Kidney tubule cell (primary cell): ENCODE measurements around the gene B3GLCT.

Source experiments
- DNase-seq: peaks from one replicate; pipeline ENCODE4 v3.0.0-alpha.2; 2018; ENCODE audit warnings: low spot score

B3GLCT gene

GRCh38 chr13:31224174-31224669 is 24.4 kb downstream of the B3GLCT start:
- DNase-seq: no peak

- no peak for DNase-seq
Measured at GRCh38 chr13:31224963-31225559, 25.3 kb downstream of the B3GLCT start.

GRCh38 chr13:31225998-31226675 is 26.4 kb downstream of the B3GLCT start:
- DNase-seq: no peak

- DNase-seq: peak; percentile 21
Measured at GRCh38 chr13:31227063-31227462, 27.3 kb downstream of the B3GLCT start.

- DNase-seq: no peak
Measured at GRCh38 chr13:31227870-31228269, 28.1 kb downstream of the B3GLCT start.

GRCh38 chr13:31234729-31235128 is 35.0 kb downstream of the B3GLCT start:
- no peak for DNase-seq

- DNase-seq: peak; percentile 56
Measured at GRCh38 chr13:31236211-31236786, 36.5 kb downstream of the B3GLCT start.

- DNase-seq: no peak
Measured at GRCh38 chr13:31240921-31241320, 41.1 kb downstream of the B3GLCT start.

GRCh38 chr13:31242367-31242766 is 42.6 kb downstream of the B3GLCT start:
- no peak for DNase-seq

- no peak for DNase-seq
Measured at GRCh38 chr13:31242916-31243315, 43.1 kb downstream of the B3GLCT start.

- DNase-seq: no peak
Measured at GRCh38 chr13:31245598-31246373, 46.0 kb downstream of the B3GLCT start.

- no peak for DNase-seq
Measured at GRCh38 chr13:31246918-31247317, 47.1 kb downstream of the B3GLCT start.

GRCh38 chr13:31248361-31248760 is 48.6 kb downstream of the B3GLCT start:
- no peak for DNase-seq

GRCh38 chr13:31248965-31249539 is 49.3 kb downstream of the B3GLCT start:
- no peak for DNase-seq

- DNase-seq: no peak
Measured at GRCh38 chr13:31250435-31250834, 50.7 kb downstream of the B3GLCT start.

GRCh38 chr13:31261241-31261640 is 61.5 kb downstream of the B3GLCT start:
- peak; percentile 64 for DNase-seq

- peak; percentile 57 for DNase-seq
Measured at GRCh38 chr13:31263346-31263745, 63.6 kb downstream of the B3GLCT start.

- peak; percentile 92 for DNase-seq
Measured at GRCh38 chr13:31264151-31264550, 64.4 kb downstream of the B3GLCT start.

GRCh38 chr13:31267126-31267784 is 67.5 kb downstream of the B3GLCT start:
- peak; percentile 15 for DNase-seq

GRCh38 chr13:31274390-31274789 is 74.6 kb downstream of the B3GLCT start:
- no peak for DNase-seq

- DNase-seq: no peak
Measured at GRCh38 chr13:31276421-31276820, 76.6 kb downstream of the B3GLCT start.

GRCh38 chr13:31278869-31279268 is 79.1 kb downstream of the B3GLCT start:
- no peak for DNase-seq
